SH-SY5Y (cell line): ENCODE data around the gene TOR1AIP2.

Experiments used
- GATA2 ChIP-seq: IDR thresholded peaks from 2 replicates; pipeline ENCODE4 v1.6.1; 2011; ENCODE audit warnings: mild to moderate bottlenecking, low read depth, low read length
- GATA3 ChIP-seq: IDR thresholded peaks from 2 replicates; pipeline ENCODE4 v1.6.1; 2011; ENCODE audit warnings: low read depth, mild to moderate bottlenecking, low read length, moderate library complexity

Gene TOR1AIP2

DNA sequence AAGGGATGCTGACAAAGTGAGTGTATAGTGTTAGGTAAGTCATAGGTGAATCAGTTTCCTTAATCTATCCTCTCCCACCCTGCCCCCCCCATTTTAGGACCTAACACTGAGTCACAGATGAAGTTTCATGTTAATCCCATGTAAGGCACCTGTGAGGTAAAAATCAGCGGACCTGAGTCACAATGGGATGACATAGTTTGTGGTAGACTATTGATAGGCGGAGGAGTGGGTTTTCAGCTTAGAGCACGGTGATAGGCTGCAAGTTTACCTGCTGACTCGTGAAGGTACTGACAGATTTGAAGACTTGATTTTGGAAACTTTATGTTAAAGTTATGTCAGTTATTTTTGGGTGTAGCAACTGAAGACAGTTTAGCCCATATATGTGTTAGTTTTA lies 6.1 kb upstream of the TOR1AIP2 start:
- TF ChIP-seq GATA2 (no peak), GATA3 (no peak)

DNA sequence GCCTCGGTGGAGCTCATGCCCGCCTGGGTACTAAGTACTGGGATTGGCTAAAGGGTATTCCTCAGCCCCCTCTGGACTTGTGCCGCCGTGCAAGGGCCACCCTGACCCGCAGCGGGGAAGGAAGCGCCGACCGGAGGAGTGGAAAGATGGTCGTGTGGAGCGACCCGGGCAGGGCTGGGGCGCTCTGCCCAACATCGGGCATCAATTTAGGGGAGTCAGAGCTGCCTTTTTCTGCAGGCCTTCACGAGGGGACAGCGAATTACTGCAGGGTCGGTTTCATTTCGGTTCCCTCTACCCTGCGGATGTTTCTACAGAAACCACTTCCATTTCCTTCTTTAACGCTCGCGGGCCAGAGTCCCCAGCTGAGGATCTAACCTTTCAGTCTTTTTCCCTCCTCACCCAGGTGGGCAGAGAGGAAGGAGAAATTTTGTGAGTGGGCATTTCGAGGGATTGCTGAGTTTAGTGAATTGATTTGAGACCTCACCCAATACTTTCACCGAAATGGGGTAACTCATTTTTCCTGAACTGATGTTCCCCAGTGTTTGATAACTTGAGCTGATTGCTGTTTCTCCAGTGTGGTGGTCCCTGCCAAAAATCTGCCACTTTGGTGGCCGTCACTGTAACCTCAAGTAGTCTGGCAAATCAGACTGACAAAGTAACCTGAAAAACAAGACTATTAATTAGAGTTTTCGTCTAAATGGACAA lies 5.6 kb upstream of the TOR1AIP2 start:
- TF ChIP-seq GATA2, result no peak
- TF ChIP-seq GATA3, result no peak

DNA sequence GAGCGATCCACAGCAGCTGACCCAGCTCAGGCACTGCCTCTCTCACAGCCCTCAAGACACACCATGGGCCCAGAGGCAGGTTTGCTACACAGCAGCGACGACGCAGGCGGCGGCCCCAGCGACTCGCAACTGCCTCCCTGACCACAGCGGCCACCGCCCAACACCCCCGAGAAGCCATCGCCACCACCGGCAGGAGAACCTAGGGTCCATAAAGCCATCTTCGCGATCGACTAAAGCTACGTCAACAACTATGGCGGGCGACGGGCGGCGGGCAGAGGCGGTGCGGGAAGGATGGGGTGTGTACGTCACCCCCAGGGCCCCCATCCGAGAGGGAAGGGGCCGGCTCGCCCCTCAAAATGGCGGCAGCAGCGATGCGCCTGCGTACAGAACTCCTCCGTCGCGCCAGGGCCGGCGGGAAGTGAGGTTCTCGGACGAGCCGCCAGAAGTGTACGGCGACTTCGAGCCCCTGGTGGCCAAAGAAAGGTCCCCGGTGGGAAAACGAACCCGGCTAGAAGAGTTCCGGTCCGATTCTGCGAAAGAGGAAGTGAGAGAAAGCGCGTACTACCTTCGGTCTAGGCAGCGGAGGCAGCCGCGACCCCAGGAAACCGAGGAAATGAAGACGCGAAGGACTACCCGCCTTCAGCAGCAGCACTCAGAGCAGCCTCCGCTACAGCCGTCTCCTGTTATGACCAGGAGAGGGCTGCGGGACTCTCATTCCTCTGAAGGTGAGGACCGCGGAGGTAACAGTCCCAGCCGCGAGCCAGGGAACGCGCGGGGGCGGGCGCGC lies 4.8 kb upstream of the TOR1AIP2 start, which contains the start of gene TOR1AIP1:
Gene TOR1AIP1 (plus strand): TSS at position 33 of the 787 bp plus-strand sequence. CDS start 218 bp downstream, at position 251.
- TF ChIP-seq GATA3, result no peak
- 0 out of 2 replicates have a peak, but pooled peaks have one; percentile 5 for TF ChIP-seq GATA2

DNA sequence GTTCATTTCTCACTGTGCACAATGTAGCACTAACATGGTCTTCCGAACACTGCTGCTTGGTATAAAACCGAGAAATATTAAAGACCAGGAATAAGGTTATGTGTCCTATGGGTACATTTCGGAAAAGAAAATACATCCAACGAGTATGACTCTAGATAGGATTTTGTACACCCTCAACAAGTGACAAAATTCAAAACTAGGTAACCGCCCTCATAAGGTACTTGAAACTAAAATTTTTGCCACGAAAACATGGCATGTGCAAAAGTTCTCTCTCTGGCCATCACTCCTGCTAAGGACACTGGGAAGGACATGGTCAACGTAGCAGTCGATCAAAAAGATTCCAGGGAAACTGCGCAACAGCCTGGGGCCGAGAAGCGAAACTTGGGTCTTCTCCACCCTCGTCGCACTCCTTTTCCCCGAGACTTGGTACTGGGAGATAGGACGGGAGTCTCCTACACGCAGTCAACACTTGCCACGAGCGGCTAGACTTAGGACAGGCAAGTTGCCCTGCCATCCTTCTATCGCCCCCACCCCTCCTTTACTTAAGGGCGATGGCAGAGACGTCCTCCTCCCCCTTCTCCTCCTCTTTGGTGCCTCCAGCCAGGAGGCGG lies 4.1 kb upstream of the TOR1AIP2 start:
- no peak for TF ChIP-seq GATA3
- 0 out of 2 replicates have a peak, but pooled peaks have one; percentile 14 for TF ChIP-seq GATA2

DNA sequence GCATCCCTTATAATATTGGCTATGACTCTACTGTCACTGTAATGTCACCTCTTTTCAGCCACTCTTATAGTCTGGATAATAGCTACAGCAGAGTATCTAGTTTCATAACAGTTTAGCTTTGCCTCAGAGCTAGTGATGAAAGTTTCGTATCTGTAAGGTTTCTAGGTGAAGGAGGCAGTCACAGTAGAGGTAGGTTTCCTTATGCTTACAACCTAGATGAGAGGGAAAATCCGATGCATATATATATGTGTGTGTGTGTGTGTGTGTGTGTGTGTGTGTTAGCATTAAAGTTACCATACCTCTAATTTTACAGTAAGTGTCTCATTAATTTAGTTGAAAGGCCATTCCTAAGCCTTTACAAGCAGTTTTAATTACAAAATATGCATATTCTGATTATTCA lies 2.2 kb upstream of the TOR1AIP2 start:
- TF ChIP-seq GATA2 (no peak), GATA3 (no peak)

DNA sequence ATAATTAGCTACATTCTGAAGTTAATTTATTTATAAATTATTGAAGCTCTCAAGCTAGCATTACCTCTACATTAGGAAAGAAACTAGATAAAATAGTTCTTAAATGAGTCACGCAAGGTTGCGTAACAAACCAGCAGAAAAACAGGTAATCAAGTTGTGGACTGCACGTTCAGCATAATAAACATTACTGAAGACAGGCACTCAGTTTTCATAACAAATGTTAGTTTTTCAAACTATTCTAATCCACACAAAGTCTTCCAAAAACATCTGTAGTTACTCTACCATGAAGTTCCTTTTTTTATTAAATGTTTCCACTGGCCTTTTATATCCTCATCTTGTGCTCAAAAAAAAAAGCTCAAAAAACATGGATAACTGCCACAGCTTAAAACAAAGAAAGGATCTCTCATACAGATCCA lies 1.3 kb downstream of the TOR1AIP2 start:
- TF ChIP-seq GATA3 (no peak), GATA2 (no peak)

DNA sequence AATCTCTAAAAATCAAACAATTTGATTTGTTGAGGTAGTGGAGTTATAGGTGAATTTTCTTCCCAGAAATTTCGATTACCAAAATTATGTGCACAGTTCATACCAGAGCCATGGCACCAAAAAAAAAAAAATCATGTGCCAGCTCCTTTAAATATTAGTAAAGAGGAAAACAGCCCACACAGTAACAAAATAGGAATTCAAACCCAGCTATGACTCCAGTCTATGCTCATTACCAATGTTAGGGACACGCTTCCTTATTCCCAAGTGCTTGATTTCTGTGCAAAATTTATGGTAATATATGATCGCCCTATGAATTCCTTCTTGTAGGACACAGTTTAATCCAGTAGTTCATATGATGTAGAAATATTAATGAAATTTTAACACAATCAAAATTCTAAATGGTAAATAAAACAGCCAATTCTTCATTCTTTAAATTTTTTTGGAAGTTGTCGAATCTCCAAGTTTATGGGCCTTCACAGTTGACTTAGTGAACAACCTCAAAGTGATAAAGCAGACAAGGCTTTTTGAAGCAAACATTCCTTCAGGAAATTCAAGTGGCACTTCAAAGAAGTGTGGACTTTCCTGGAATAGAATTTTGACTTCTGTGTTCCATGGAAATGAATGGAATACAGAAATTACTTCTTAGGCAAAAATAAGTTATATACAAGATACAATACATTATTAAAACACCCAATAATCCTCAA lies 1.9 kb downstream of the TOR1AIP2 start:
- no peak for TF ChIP-seq GATA2
- no peak for TF ChIP-seq GATA3

DNA sequence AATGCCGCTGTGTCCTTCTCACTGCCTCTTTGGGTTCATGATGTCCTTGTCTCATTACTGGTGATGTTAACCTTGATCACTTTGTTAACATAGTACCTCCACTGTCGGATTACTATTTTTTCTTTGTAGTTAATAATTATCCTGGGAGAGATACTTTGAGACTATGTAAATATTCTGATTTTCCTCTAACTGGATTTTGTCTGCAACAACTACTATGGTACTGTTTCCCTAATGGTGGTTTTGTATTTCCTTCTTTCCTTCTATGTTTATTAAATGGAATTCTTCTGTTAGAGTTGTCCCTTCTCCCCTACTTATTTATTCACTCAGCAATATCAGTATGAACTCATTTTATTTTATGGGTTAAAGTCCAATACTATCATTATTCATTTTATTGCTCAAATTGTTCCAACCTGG lies 4.2 kb downstream of the TOR1AIP2 start:
- no peak for TF ChIP-seq GATA3
- no peak for TF ChIP-seq GATA2

DNA sequence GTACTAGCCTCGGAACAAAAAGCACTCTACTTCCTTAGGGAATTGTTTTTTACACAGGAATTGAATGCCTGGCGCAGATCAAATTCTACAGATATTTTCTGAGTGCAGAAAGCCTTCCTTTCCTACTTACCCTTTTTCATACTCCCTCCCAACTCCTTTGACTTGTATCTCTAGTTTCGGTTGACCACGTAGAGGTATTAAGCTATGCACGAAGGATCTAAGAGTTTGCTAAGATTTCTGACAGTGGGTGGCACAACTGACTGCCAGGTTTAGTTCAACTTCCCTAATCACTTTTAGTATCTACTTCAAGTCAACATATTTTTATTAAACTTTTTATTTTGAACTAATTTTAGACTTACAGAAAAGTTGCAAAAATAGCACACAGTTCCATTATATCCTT lies 5.0 kb downstream of the TOR1AIP2 start:
- TF ChIP-seq GATA2, result no peak
- TF ChIP-seq GATA3, result no peak

DNA sequence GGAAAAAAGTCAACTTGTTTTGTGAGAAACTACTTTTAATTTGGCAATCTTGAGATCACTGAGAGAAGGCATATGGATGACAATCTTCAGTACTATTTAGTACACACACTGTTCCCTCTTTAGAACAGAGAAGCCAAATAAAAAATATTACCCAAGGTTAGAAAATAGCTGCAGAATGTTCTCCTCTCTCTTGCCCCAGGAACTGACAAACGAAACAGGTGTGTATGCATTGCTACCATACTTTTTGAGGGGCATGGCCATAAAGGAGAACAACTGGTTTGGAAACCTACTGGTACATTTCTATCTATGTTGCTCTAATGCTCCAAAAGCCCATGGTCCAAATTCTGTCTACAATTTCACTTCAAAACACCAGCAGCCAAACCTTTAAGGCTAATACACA lies 5.7 kb downstream of the TOR1AIP2 start:
- TF ChIP-seq GATA2, result no peak
- TF ChIP-seq GATA3, result no peak

DNA sequence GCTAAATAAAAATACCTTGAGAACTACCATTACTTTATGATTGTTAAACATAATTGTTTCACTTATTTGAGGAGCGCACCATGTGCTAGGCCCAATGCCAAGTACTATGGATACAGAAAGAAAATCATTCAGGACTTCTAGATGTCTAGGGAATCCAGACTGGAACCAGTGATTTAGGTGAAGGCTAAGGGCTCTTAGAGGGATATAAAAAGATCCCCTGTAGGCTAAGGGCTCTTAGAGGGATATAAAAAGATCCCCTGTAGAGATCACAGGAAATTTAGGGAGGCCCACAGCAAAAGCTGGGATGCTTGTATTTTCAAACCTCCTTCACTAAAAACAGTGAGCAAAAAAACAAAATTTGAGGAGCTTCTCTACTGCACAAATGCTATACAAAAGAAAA lies 6.7 kb downstream of the TOR1AIP2 start:
- no peak for TF ChIP-seq GATA2
- no peak for TF ChIP-seq GATA3

DNA sequence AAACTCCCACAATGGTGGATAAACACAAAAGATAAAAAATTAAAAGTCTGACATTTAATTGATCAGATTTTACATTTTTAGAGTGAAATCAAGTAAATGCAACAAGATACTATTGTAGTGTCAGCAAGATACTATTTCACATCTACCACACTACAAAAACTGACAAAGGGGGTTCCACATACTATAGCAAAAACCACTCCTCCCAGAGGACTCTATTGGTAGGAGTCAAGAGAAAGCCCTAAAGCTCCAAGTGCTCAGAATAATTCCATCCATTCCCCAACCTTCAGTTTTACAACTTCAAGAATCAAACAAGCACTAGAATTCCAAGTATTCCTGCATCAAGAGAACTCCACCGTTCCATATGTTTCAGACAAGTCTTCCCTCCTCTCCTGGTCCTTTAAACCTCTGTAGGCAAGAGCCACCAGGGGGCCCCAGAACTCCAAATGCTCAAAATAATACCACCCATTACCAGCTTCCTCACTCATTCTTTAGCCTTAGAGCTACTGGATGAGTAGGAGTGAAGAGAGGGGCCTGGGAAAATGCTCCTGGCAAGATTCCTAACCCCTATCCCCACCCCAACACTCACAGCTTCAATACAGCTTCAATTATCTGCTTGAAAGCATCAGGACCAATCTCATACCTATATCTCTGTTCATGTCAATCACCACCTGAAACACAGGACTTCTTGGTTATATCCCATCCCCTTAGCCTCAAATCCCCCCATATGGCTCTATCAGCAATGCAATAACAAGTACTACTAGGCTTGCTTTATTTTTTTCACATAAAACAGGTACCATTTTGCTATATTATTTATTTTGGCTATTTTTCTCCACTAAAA lies 9.9 kb downstream of the TOR1AIP2 start:
- TF ChIP-seq GATA3 (no peak), GATA2 (no peak)

DNA sequence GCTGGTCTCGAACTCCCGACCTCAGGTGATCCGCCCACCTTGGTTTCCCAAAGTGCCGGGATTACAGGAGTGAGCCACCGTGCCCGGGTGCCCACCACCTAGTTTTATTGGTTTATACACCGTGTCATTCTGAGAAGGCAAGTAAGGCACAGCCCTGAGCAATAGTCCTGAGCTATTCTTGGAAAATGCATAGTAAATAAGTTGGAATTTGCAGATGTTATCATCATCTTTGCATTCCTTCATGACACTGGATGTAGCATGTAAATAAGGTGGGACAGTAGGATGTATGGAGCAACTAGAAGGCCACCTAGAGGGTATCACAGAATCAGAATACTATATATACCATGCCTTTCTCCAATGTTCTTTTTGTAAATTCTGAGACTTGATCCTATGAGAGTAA lies 11.0 kb downstream of the TOR1AIP2 start:
- TF ChIP-seq GATA2 (no peak), GATA3 (no peak)
